HepG2 (cell line): Measurements from ENCODE around the gene BLZF1. TPM values are rescaled to one million over a fixed set of nuclear protein-coding genes. Genes with fewer than 3 reads are reported as not detected.

Experiments used
- ATAC-seq: fragments of 200-7000 bp; cut with Tn5 transposase; 3 replicates; pipeline ENCODE4 v1.9.1; 2020; ENCODE audit warnings: mild to moderate bottlenecking, moderate library complexity
- BruUV-seq: library from RNA; stranded (reverse); fragments of 400-500 nt; replicated peaks from 2 replicates; lab custom pipeline; 2021; lab: Mats Ljungman, UMichigan
- CTCF ChIA-PET: fragments of 300-600 bp; formaldehyde crosslinking; extraction: SDS; loops from one replicate; lab custom pipeline; 2021; ENCODE audit warnings: low total read pairs, inconsistent platforms, low intra/inter-chr PET ratio; lab: Yijun Ruan, JAX
- POLR2A ChIA-PET: fragments of 350-600 bp; sonication (Branson Sonifier 250); formaldehyde crosslinking; loops from one replicate; lab custom pipeline; 2020; ENCODE audit warnings: antibody characterized with exemption, inconsistent platforms; lab: Yijun Ruan, JAX
- DNase-seq: peaks from one replicate; pipeline ENCODE4 v3.0.0-alpha.2; 2015; ENCODE audit warnings: low spot score
- FAIRE-seq: peaks from 3 replicates; lab custom pipeline; 2011; peaks lifted over from hg19 to GRCh38; lab: Jason Lieb, UNC
- H2AFZ ChIP-seq: one replicate; pipeline ENCODE4 v1.6.1; 2011; ENCODE audit warnings: low read length, inconsistent platforms
- H3K27ac ChIP-seq: fragments of 300-600 bp; 3 replicates; pipeline ENCODE4 v1.8.0; 2011; ENCODE audit warnings: mixed run types, mild to moderate bottlenecking, mixed read lengths, low read length, inconsistent platforms; ENCODE audit not compliant: insufficient read depth; ENCODE audit errors: extremely low read length
- H3K27me3 ChIP-seq, 2 experiments: fragments of 200-600 bp in 1 of 2; 2 replicates in 1 of 2; 3 replicates in 1 of 2; pipeline versions ENCODE4 v1.6.0 to v1.8.0; 2011; ENCODE audit warnings: low read length in 2 of 2, mild to moderate bottlenecking in 2 of 2, moderate library complexity in 2 of 2, inconsistent platforms in 1 of 2; ENCODE audit not compliant: insufficient read depth in 2 of 2, control insufficient read depth in 1 of 2
- H3K36me3 ChIP-seq, 2 experiments: fragments of 200-600 bp in 1 of 2; replicated peaks in 1 of 2; 2 replicates in 1 of 2; 3 replicates in 1 of 2; pipeline versions ENCODE4 v1.5.1 to v1.8.0; 2011; ENCODE audit warnings: low read length in 2 of 2, inconsistent platforms in 1 of 2; ENCODE audit not compliant: insufficient read depth in 2 of 2, control insufficient read depth in 1 of 2
- H3K4me1 ChIP-seq: 2 replicates; pipeline ENCODE4 v1.5.1; 2012; ENCODE audit warnings: low read length, inconsistent platforms; ENCODE audit not compliant: insufficient read depth
- H3K4me2 ChIP-seq: 2 replicates; pipeline ENCODE4 v1.6.0; 2011; ENCODE audit warnings: low read depth, low read length, inconsistent platforms
- H3K4me3 ChIP-seq, 3 experiments: fragments of 200-600 bp in 1 of 3; sonication (generic), shearing (Covaris generic) in 1 of 3; replicated peaks in 1 of 3; 2 replicates each; pipeline ENCODE4 v1.5.1; 2011 to 2016; ENCODE audit warnings: low read length in 3 of 3, inconsistent platforms in 2 of 3, low read depth in 2 of 3, mild to moderate bottlenecking in 2 of 3, control low read depth in 1 of 3, mixed read lengths in 1 of 3; ENCODE audit not compliant: insufficient read depth in 1 of 3
- H3K79me2 ChIP-seq: one replicate; pipeline ENCODE4 v1.6.1; 2011; ENCODE audit warnings: low read length, inconsistent platforms; ENCODE audit not compliant: insufficient read depth
- H3K9ac ChIP-seq: 2 replicates; pipeline ENCODE4 v1.6.0; 2011; ENCODE audit warnings: mild to moderate bottlenecking, low read depth, low read length, inconsistent platforms; ENCODE audit not compliant: insufficient read depth
- H3K9me3 ChIP-seq: 2 replicates; pipeline ENCODE4 v1.5.1; 2012; ENCODE audit warnings: mild to moderate bottlenecking, low read length
- H4K20me1 ChIP-seq: 2 replicates; pipeline ENCODE4 v1.6.0; 2011; ENCODE audit warnings: inconsistent platforms, mild to moderate bottlenecking, low read length, moderate library complexity; ENCODE audit not compliant: insufficient read depth
- ELF3 ChIP-seq: IDR thresholded peaks from 2 replicates; pipeline ENCODE4 v1.6.1; 2016; ENCODE audit warnings: missing genetic modification reagents, missing compliant biosample characterization
- FOXO4 ChIP-seq: sonication (generic); formaldehyde crosslinking; conservative IDR thresholded peaks from 2 replicates; pipeline ENCODE4 v1.8.1; 2023; ENCODE audit warnings: missing genetic modification reagents
- GLI4 ChIP-seq: sonication (generic); formaldehyde crosslinking; IDR thresholded peaks from 2 replicates; pipeline ENCODE4 v1.5.1; 2020; ENCODE audit warnings: missing genetic modification reagents, mild to moderate bottlenecking, moderate library complexity, borderline replicate concordance
- POGK ChIP-seq: sonication (generic); formaldehyde crosslinking; conservative IDR thresholded peaks from 2 replicates; pipeline ENCODE4 v1.8.0; 2022; ENCODE audit warnings: mild to moderate bottlenecking, moderate library complexity, missing genetic modification reagents
- RBAK ChIP-seq: sonication (generic); formaldehyde crosslinking; IDR thresholded peaks from 2 replicates; pipeline ENCODE4 v1.5.1; 2020; ENCODE audit warnings: mild to moderate bottlenecking, missing genetic modification reagents
- SP5 ChIP-seq: IDR thresholded peaks from 2 replicates; pipeline ENCODE4 v1.6.1; 2016; ENCODE audit warnings: low read depth, borderline replicate concordance
- SSRP1 ChIP-seq: IDR thresholded peaks from 2 replicates; pipeline ENCODE4 v1.6.1; 2016; ENCODE audit warnings: control low read depth
- TEF ChIP-seq: sonication (generic); formaldehyde crosslinking; IDR thresholded peaks from 2 replicates; pipeline ENCODE4 v1.5.0; 2020; ENCODE audit warnings: missing genetic modification reagents
- ZNF432 ChIP-seq: sonication (generic); formaldehyde crosslinking; IDR thresholded peaks from 2 replicates; pipeline ENCODE4 v1.5.0; 2020; ENCODE audit warnings: missing genetic modification reagents, mild to moderate bottlenecking, borderline replicate concordance
- WGBS: methylation state at CpG from one replicate; pipeline ENCODE4 v1.1.6; 2017; ENCODE audit warnings: low lambda C conversion rate; 5-methylcytosine and 5-hydroxymethylcytosine counted together
- in situ Hi-C: cut with HindIII; loops from 2 replicates; pipeline ENCODE4 v1.10.0; 2017; ENCODE audit warnings: low pct_unique_long_range_greater_than_20kb; ENCODE audit not compliant: extremely low pct_ligation_motif_present
- intact Hi-C: fragments of 100-400 bp; cut with micrococcal nuclease; formaldehyde crosslinking; loops from one replicate; pipeline ENCODE4 v1.10.0; 2022; ENCODE audit not compliant: unreplicated experiment
- polyA plus RNA-seq, 8 experiments: library from polyadenylated mRNA; depleted of rRNA in 3 of 8; stranded (reverse) in 7 of 8; unstranded in 1 of 8; fragments of >200 nt; fragmentation: Illumina TruSeq in 4 of 8; extraction: Trizol in 4 of 8; gene quantifications; 2 replicates each; pipeline versions ENCODE4 v1.2.1 to v1.2.3, GENCODE V29; 2011 to 2016; ENCODE audit warnings: low read depth in 4 of 8, missing spikeins in 1 of 8, mixed read lengths in 1 of 8; ENCODE audit not compliant: insufficient read depth in 1 of 8
- total RNA-seq, 5 experiments: library from RNA; depleted of rRNA; stranded (reverse); fragments of >200 nt; fragmentation: Illumina TruSeq; extraction: Trizol; gene quantifications; 2 replicates each; pipeline ENCODE4 v1.2.3, GENCODE V29; 2016; ENCODE audit warnings: low read depth in 1 of 5
- TF ChIP-seq, protein P1 (sequence below): sonication (generic); formaldehyde crosslinking; IDR thresholded peaks from 2 replicates; pipeline ENCODE4 v1.5.1; 2020; ENCODE audit warnings: mild to moderate bottlenecking, missing genetic modification reagents

Gene BLZF1
- total and polyA plus RNA-seq, 2 of the 13 experiments (the other 11 are each of a cell fraction or from before 2014, with no cell fraction given): 4.5 to 13.7 TPM

DNA sequence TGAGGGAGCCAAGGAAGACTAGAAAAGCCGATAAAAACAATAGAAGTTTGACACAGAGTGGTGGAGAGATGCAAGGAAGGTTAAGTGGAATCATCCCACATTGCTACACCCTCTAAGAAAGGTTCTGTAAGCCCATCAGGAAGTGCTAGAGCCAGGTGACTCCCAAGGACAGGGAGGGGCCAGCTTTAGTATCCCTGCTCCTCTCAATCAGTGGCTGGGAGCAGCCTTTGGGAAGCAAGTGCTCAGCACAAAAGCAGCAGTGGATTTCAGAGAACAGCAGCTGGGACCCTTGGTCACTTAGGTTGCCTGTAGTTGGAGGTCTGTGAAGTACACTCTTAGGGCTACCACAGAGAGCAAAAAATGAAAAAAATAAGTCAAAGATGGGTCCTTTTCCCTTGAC is 42.9 kb upstream of the BLZF1 start:
- H3K9ac ChIP-seq: no peak overlapping the region
- H3K4me2 ChIP-seq: no peak overlapping the region

More for the DNA sequence above, 42.9 kb upstream of the BLZF1 start:
- WGBS: 97% methylated on average over 1 of the region's 1 CpG
- Histone ChIP-seq H3K4me3 (no peak overlapping the region), H3K9me3 (no peaks in the 10 kb centered on the region), H2AFZ (no peak overlapping the region), H3K79me2 (no peaks in the 10 kb centered on the region), H3K27ac (no peak overlapping the region), H3K27me3 (no peaks in the 10 kb centered on the region), H3K4me1 (no peaks in the 10 kb centered on the region), H4K20me1 (no peaks in the 10 kb centered on the region), H3K36me3 (no peaks in the 10 kb centered on the region)
- FAIRE-seq (no peak), DNase-seq (no peak), ATAC-seq (no peak)
- ChIA-PET CTCF (no interaction called here), POLR2A (no interaction called here)
- TF ChIP-seq, protein P1, sequence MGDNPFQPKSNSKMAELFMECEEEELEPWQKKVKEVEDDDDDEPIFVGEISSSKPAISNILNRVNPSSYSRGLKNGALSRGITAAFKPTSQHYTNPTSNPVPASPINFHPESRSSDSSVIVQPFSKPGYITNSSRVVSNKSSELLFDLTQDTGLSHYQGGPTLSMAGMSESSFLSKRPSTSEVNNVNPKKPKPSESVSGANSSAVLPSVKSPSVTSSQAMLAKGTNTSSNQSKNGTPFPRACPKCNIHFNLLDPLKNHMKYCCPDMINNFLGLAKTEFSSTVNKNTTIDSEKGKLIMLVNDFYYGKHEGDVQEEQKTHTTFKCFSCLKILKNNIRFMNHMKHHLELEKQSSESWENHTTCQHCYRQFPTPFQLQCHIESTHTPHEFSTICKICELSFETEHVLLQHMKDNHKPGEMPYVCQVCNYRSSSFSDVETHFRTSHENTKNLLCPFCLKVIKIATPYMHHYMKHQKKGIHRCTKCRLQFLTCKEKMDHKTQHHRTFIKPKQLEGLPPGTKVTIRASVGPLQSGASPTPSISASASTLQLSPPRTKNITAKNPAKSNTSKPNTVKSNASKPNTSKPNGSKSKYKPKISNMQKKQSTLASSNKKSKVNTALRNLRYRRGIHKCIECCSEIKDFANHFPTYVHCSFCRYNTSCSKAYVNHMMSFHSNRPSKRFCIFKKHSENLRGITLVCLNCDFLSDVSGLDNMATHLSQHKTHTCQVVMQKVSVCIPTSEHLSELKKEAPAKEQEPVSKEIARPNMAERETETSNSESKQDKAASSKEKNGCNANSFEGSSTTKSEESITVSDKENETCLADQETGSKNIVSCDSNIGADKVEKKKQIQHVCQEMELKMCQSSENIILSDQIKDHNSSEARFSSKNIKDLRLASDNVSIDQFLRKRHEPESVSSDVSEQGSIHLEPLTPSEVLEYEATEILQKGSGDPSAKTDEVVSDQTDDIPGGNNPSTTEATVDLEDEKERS (CRISPR knock-in tag): no peak
- TF ChIP-seq ELF3 (CRISPR knock-in tag) (no peak), RBAK (CRISPR knock-in tag) (no peak), ZNF432 (CRISPR knock-in tag) (no peak), SP5 (CRISPR knock-in tag) (no peak), TEF (CRISPR knock-in tag) (no peak), POGK (CRISPR knock-in tag) (no peak), GLI4 (CRISPR knock-in tag) (no peak), SSRP1 (no peak), FOXO4 (CRISPR knock-in tag) (no peak)
- in situ Hi-C loops: no loop called here
- no TSS peak for BruUV-seq
- intact Hi-C loops: no loop called here
